WTC11 (cell line): Measurements from ENCODE around the gene SSU72.
A peak's percentile ranks its signal among the peaks of the same experiment; 100 is the strongest.

Experiments used
- CBFB ChIP-seq: sonication (generic); formaldehyde crosslinking; IDR thresholded peaks from 2 replicates; pipeline ENCODE4 v1.8.1; 2022; ENCODE audit warnings: mild to moderate bottlenecking, low read depth, missing genetic modification reagents
- CDX4 ChIP-seq: fragments of 250-450 bp; sonication (Bioruptor Pico); IDR thresholded peaks from 2 replicates; pipeline ENCODE4 v1.9.0; 2021; ENCODE audit warnings: moderate library complexity, mild to moderate bottlenecking, inconsistent platforms, borderline replicate concordance
- GTF2I ChIP-seq: fragments of 250-450 bp; sonication (Bioruptor Pico); conservative IDR thresholded peaks from 2 replicates; pipeline ENCODE4 v1.4.0; 2021; ENCODE audit warnings: mild to moderate bottlenecking
- HMGA2 ChIP-seq: fragments of 250-450 bp; sonication (Bioruptor Pico); IDR thresholded peaks from 2 replicates; pipeline ENCODE4 v1.4.0; 2021; ENCODE audit warnings: mild to moderate bottlenecking, moderate library complexity
- JUN ChIP-seq: sonication (generic); formaldehyde crosslinking; IDR thresholded peaks from 2 replicates; pipeline ENCODE4 v1.8.0; 2023; ENCODE audit warnings: mild to moderate bottlenecking, missing genetic modification reagents
- MYBL2 ChIP-seq: sonication (generic); formaldehyde crosslinking; IDR thresholded peaks from 2 replicates; pipeline ENCODE4 v1.8.1; 2023; ENCODE audit warnings: mild to moderate bottlenecking, moderate library complexity, missing genetic modification reagents
- NR3C1 ChIP-seq: sonication (generic); formaldehyde crosslinking; conservative IDR thresholded peaks from 2 replicates; pipeline ENCODE4 v1.8.1; 2023; ENCODE audit warnings: low read depth, mild to moderate bottlenecking, missing genetic modification reagents
- SMAD3 ChIP-seq: sonication (generic); formaldehyde crosslinking; IDR thresholded peaks from 2 replicates; pipeline ENCODE4 v1.8.0; 2022; ENCODE audit warnings: missing genetic modification reagents, mild to moderate bottlenecking, borderline replicate concordance
- SMAD4 ChIP-seq: sonication (generic); formaldehyde crosslinking; IDR thresholded peaks from 2 replicates; pipeline ENCODE4 v1.8.0; 2022; ENCODE audit warnings: mild to moderate bottlenecking, missing genetic modification reagents
- STAT6 ChIP-seq: sonication (generic); formaldehyde crosslinking; conservative IDR thresholded peaks from 2 replicates; pipeline ENCODE4 v1.8.1; 2023; ENCODE audit warnings: mild to moderate bottlenecking, low read depth, missing genetic modification reagents, moderate library complexity
- USF1 ChIP-seq: sonication (generic); formaldehyde crosslinking; IDR thresholded peaks from 2 replicates; pipeline ENCODE4 v1.8.0; 2022; ENCODE audit warnings: mild to moderate bottlenecking, missing genetic modification reagents
- ZNF281 ChIP-seq: sonication (generic); formaldehyde crosslinking; IDR thresholded peaks from 2 replicates; pipeline ENCODE4 v1.8.0; 2023; ENCODE audit warnings: mild to moderate bottlenecking, missing genetic modification reagents
- TF ChIP-seq, protein P1 (sequence below): fragments of 200-600 bp; IDR thresholded peaks from 2 replicates; pipeline ENCODE4 v1.8.0; 2022; ENCODE audit warnings: antibody characterized with exemption
- TF ChIP-seq, protein P2 (sequence below): sonication (generic); formaldehyde crosslinking; IDR thresholded peaks from 2 replicates; pipeline ENCODE4 v1.8.1; 2022; ENCODE audit warnings: low read depth, missing genetic modification reagents, borderline replicate concordance

DNA sequence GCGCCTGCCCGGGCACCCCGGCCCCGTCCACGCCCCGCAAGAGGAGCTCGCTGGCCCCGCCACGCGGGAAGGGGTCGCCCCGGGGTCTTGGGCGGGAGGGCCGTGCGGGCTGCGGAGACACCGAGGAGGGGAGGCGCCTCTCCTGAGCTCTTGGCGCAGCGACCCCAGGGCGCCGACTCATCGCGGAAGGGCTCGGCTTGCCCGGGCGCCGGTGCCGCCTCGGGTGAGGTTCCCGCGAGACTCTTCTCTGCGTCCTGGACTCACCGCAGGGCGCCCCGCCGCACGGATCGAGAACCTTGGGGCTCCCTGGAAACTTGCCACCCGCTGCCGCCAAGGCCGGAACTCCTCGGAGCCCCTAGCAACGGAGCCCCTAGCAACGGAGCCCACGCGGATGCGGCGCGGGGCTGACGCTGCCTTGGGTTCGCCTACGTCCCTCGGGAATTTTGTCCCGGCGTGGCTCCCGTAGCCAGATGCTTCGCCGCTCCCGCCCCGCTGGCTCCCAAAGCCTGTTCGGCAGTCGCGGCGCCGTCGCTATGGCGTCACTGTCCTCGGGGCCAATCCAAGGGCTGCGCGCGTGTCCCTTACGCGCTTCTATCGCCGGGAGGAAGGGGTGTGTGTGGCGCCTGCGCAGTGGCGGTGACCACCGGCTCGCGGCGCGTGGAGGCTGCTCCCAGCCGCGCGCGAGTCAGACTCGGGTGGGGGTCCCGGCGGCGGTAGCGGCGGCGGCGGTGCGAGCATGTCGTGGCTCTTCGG lies 63.0 kb downstream of the SSU72 start, which contains the start of gene ATAD3A:
- TF ChIP-seq STAT6 (CRISPR knock-in tag) (no peak), NR3C1 (CRISPR knock-in tag) (no peak), JUN (CRISPR knock-in tag) (no peak), MYBL2 (CRISPR knock-in tag) (peak; percentile 94), ZNF281 (CRISPR knock-in tag) (no peak), SMAD3 (CRISPR knock-in tag) (no peak), GTF2I (CRISPR knock-in tag) (no peak), SMAD4 (CRISPR knock-in tag) (no peak), HMGA2 (CRISPR knock-in tag) (no peak), USF1 (CRISPR knock-in tag) (peak; percentile 58; the same call in 1 of the 2 replicates), CBFB (CRISPR knock-in tag) (0 out of 2 replicates have a peak, but pooled peaks have one; percentile 69), CDX4 (CRISPR knock-in tag) (no peak)
- TF ChIP-seq, protein P1, sequence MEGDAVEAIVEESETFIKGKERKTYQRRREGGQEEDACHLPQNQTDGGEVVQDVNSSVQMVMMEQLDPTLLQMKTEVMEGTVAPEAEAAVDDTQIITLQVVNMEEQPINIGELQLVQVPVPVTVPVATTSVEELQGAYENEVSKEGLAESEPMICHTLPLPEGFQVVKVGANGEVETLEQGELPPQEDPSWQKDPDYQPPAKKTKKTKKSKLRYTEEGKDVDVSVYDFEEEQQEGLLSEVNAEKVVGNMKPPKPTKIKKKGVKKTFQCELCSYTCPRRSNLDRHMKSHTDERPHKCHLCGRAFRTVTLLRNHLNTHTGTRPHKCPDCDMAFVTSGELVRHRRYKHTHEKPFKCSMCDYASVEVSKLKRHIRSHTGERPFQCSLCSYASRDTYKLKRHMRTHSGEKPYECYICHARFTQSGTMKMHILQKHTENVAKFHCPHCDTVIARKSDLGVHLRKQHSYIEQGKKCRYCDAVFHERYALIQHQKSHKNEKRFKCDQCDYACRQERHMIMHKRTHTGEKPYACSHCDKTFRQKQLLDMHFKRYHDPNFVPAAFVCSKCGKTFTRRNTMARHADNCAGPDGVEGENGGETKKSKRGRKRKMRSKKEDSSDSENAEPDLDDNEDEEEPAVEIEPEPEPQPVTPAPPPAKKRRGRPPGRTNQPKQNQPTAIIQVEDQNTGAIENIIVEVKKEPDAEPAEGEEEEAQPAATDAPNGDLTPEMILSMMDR = no peak
- TF ChIP-seq, protein P2, sequence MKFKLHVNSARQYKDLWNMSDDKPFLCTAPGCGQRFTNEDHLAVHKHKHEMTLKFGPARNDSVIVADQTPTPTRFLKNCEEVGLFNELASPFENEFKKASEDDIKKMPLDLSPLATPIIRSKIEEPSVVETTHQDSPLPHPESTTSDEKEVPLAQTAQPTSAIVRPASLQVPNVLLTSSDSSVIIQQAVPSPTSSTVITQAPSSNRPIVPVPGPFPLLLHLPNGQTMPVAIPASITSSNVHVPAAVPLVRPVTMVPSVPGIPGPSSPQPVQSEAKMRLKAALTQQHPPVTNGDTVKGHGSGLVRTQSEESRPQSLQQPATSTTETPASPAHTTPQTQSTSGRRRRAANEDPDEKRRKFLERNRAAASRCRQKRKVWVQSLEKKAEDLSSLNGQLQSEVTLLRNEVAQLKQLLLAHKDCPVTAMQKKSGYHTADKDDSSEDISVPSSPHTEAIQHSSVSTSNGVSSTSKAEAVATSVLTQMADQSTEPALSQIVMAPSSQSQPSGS (CRISPR knock-in tag) = no peak
